Smooth muscle cell (in vitro differentiated cells): ENCODE data around the gene WWTR1. TPM values are rescaled to one million over a fixed set of nuclear protein-coding genes. Genes with fewer than 3 reads are reported as not detected.
A peak's percentile ranks its signal among the peaks of the same experiment; 100 is the strongest.

ENCODE experiments used
- DNase-seq: peaks from one replicate; lab custom pipeline; 2025; ENCODE audit not compliant: unreplicated experiment; lab: John Stamatoyannopoulos, UW
- H2AFZ ChIP-seq: fragments of 200-600 bp; sonication (generic); 2 replicates; pipeline ENCODE4 v1.6.0; 2016; ENCODE audit warnings: antibody characterized with exemption, low read depth, mild to moderate bottlenecking
- H3F3A ChIP-seq: fragments of 200-600 bp; sonication (generic); 2 replicates; pipeline ENCODE4 v1.6.0; 2017; ENCODE audit warnings: antibody characterized with exemption, low read depth
- H3K27ac ChIP-seq: fragments of 200-600 bp; sonication (generic); 2 replicates; pipeline ENCODE4 v1.5.1; 2016; ENCODE audit warnings: low read depth, mild to moderate bottlenecking
- H3K27me3 ChIP-seq: fragments of 200-600 bp; sonication (generic); 2 replicates; pipeline ENCODE4 v1.6.1; 2016; ENCODE audit warnings: low read depth, mild to moderate bottlenecking
- H3K36me3 ChIP-seq: fragments of 200-600 bp; sonication (generic); 2 replicates; pipeline ENCODE4 v1.5.1; 2016; ENCODE audit warnings: low read depth
- H3K4me1 ChIP-seq: fragments of 200-600 bp; sonication (generic); 2 replicates; pipeline ENCODE4 v1.5.1; 2016; ENCODE audit warnings: low read depth
- H3K4me2 ChIP-seq: fragments of 200-600 bp; sonication (generic); 2 replicates; pipeline ENCODE4 v1.6.0; 2016; ENCODE audit warnings: mild to moderate bottlenecking
- H3K4me3 ChIP-seq: fragments of 200-600 bp; sonication (generic); 2 replicates; pipeline ENCODE4 v1.5.1; 2016; ENCODE audit warnings: mild to moderate bottlenecking
- H3K79me2 ChIP-seq: fragments of 200-600 bp; sonication (generic); 2 replicates; pipeline ENCODE4 v1.6.0; 2016; ENCODE audit warnings: low read depth, mild to moderate bottlenecking
- H3K9ac ChIP-seq: fragments of 200-600 bp; sonication (generic); 2 replicates; pipeline ENCODE4 v1.6.0; 2016; ENCODE audit warnings: low read depth
- H3K9me3 ChIP-seq: fragments of 200-600 bp; sonication (generic); replicated peaks from 2 replicates; pipeline ENCODE4 v1.5.1; 2016; ENCODE audit warnings: low read depth
- H4K20me1 ChIP-seq: fragments of 200-600 bp; sonication (generic); 2 replicates; pipeline ENCODE4 v1.6.0; 2016; ENCODE audit warnings: low read depth
- WGBS: methylation state at CpG from one replicate; pipeline ENCODE4 v1.1.7; 2016; ENCODE audit warnings: low lambda C conversion rate; 5-methylcytosine and 5-hydroxymethylcytosine counted together
- polyA plus RNA-seq: library from polyadenylated mRNA; unstranded; fragments of >200 nt; fragmentation: Nextera tagmentation; extraction: Ambion mirVana; gene quantifications from 2 replicates; pipeline ENCODE4 v1.2.1, GENCODE V29; 2016
- total RNA-seq: library from RNA; depleted of rRNA; stranded (reverse); fragments of >200 nt; gene quantifications from 2 replicates; pipeline ENCODE4 v1.2.3, GENCODE V29; 2014
- TF ChIP-seq, protein P1 (sequence below): fragments of 200-600 bp; sonication (generic); IDR thresholded peaks from 2 replicates; pipeline ENCODE4 v1.5.1; 2017; ENCODE audit warnings: borderline replicate concordance, mild to moderate bottlenecking, antibody characterized with exemption; ENCODE audit not compliant: insufficient read depth, poor library complexity, severe bottlenecking

WWTR1 gene
- total and polyA plus RNA-seq, 2 experiments from 2014 or later: 38.4 to 55.6 TPM

DNA sequence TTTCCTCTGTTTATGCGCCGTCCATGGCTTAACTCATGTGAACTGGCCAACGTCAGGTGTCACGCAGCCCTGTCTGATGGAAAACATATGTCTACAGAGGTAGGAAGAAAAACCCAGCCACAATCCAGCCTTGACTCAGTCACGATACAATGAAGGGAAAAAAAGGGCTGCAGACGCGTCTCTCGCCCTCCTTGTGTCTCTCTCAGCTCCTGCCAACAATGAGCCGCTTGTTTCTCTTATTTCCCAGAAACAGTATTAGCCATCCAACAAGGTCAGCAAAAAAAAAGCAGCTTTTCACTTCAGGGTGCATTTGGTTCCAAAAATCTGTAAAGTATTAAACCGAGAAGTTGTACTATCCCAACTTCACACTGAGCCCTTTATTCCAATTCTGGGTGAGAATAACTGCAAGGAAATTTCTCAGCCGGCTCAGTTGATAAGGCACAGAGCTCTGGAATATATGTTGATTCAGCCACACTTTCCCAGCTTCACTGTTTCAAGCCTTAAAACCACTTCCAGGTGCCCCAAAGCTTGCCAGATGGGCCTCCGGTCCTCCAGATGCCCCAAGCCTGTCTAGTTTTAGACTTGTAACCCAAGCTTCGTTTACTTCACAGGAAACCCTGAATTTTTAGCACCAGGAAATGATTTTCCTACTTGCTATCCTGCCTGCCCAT lies 103.9 kb downstream of the WWTR1 start:
- peak overlapping the region; percentile 56 for H3K9ac ChIP-seq

DNA sequence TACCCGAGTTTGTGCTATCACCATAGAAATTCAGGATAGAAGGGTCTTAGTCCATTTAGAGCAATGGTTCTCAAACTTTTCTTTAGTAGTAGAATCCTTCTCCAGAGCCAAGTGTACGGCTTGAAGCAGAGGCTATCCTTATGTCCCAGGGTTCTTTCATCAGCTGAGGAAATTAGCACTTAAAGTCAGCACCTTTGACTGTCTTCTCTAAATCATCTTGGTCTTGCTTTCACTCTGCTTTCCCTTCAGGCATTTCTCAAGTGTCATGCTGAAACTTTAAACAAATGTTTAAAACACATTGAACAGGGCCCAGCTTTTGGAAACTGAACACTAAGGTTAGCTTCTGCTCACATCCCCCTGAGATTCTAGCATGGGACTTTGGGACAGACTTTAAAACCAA lies 105.1 kb downstream of the WWTR1 start:
- Histone ChIP-seq H3K4me2 (no peak overlapping the region), H3K4me3 (no peak overlapping the region), H3K27ac (peak overlapping the region; percentile 90), H3K79me2 (peaks cover 66% of the 10 kb centered on the region), H3K27me3 (no peaks in the 10 kb centered on the region), H3K9ac (no peak overlapping the region), H3K4me1 (peaks cover 32% of the 10 kb centered on the region), H3K36me3 (no peaks in the 10 kb centered on the region), H2AFZ (no peak overlapping the region), H3K9me3 (no peaks in the 10 kb centered on the region), H4K20me1 (peaks cover 29% of the 10 kb centered on the region), H3F3A (peaks cover 29% of the 10 kb centered on the region)
- 58% methylated on average over 2 of the region's 2 CpGs for whole genome bisulfite sequencing
- TF ChIP-seq, protein P1, sequence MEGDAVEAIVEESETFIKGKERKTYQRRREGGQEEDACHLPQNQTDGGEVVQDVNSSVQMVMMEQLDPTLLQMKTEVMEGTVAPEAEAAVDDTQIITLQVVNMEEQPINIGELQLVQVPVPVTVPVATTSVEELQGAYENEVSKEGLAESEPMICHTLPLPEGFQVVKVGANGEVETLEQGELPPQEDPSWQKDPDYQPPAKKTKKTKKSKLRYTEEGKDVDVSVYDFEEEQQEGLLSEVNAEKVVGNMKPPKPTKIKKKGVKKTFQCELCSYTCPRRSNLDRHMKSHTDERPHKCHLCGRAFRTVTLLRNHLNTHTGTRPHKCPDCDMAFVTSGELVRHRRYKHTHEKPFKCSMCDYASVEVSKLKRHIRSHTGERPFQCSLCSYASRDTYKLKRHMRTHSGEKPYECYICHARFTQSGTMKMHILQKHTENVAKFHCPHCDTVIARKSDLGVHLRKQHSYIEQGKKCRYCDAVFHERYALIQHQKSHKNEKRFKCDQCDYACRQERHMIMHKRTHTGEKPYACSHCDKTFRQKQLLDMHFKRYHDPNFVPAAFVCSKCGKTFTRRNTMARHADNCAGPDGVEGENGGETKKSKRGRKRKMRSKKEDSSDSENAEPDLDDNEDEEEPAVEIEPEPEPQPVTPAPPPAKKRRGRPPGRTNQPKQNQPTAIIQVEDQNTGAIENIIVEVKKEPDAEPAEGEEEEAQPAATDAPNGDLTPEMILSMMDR: no peak
- DNase-seq: no peak

More for the DNA sequence above, 103.9 kb downstream of the WWTR1 start:
- no peaks in the 10 kb centered on the region for H3K36me3 ChIP-seq
- H2AFZ ChIP-seq: no peak overlapping the region
- peaks cover 29% of the 10 kb centered on the region for H3K4me1 ChIP-seq
- H4K20me1 ChIP-seq: peaks cover 27% of the 10 kb centered on the region
- DNase-seq: no peak
- H3K27ac ChIP-seq: peak overlapping the region; percentile 90
- 9% methylated on average over 13 of the region's 13 CpGs for WGBS
- H3F3A ChIP-seq: peaks cover 32% of the 10 kb centered on the region
- H3K9me3 ChIP-seq: no peaks in the 10 kb centered on the region
- peak overlapping the region; percentile 76 for H3K4me2 ChIP-seq
- H3K27me3 ChIP-seq: no peaks in the 10 kb centered on the region
- TF ChIP-seq, protein P1: no peak
- peaks cover 76% of the 10 kb centered on the region for H3K79me2 ChIP-seq
- peak overlapping the region; percentile 8 for H3K4me3 ChIP-seq

DNA sequence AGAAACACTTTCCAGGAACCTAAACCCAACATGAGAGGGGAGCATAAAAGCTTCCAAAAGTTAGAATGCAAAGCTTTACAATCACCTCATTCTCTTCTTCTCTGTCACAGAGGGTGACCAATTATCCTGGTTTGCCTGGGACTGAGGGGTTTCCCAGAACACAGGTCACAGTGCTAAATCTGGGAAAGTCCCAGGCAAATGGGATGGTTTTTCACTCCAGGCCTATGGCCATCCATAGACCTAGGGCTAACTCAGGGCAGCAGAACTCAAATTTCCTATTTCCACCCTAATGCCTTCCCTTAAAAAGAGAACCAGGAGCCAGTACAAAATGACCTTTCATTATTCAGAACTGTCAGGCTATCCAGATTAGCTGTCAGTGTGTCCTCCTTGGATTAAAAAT lies 106.3 kb downstream of the WWTR1 start:
- Histone ChIP-seq H3K27ac (peak overlapping the region; percentile 6), H3K79me2 (peaks cover 65% of the 10 kb centered on the region), H2AFZ (no peak overlapping the region), H3K4me2 (no peak overlapping the region), H3K36me3 (no peaks in the 10 kb centered on the region), H3F3A (peaks cover 29% of the 10 kb centered on the region), H3K4me3 (no peak overlapping the region), H4K20me1 (peaks cover 36% of the 10 kb centered on the region), H3K9me3 (no peaks in the 10 kb centered on the region), H3K9ac (no peak overlapping the region), H3K27me3 (no peaks in the 10 kb centered on the region), H3K4me1 (peaks cover 35% of the 10 kb centered on the region)
- DNase-seq: no peak
- TF ChIP-seq, protein P1: no peak

DNA sequence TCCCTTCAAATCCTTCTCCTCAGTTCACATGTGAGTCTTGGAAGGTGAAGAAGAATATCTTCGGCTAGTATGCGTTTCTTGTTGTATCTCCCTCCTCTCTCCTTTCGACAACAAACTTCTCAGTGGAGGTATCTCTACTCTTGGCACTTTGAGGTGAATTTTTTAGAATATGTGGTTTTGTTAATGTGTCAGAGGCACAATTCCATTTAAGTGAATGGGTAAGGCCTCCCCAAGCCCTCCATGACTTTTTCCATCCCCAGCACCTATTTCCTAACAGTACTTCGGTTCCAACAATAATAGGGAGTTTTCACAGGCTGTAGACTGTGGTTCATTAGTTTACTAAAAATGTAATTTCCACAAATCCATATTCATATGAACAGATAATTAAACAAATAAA lies 109.2 kb downstream of the WWTR1 start:
- H3K9me3 ChIP-seq: no peaks in the 10 kb centered on the region
- TF ChIP-seq, protein P1: no peak
- H3K27ac ChIP-seq: peak overlapping the region; percentile 90
- H4K20me1 ChIP-seq: peaks cover 34% of the 10 kb centered on the region
- peaks cover 9% of the 10 kb centered on the region for H3K4me1 ChIP-seq
- H2AFZ ChIP-seq: no peak overlapping the region
- no peak for DNase-seq
- H3K4me3 ChIP-seq: no peak overlapping the region
- H3K9ac ChIP-seq: peak overlapping the region; percentile 30
- no peaks in the 10 kb centered on the region for H3K36me3 ChIP-seq
- peaks cover 7% of the 10 kb centered on the region for H3F3A ChIP-seq
- no peak overlapping the region for H3K4me2 ChIP-seq
- no peaks in the 10 kb centered on the region for H3K27me3 ChIP-seq
- 93% methylated on average over 4 of the region's 4 CpGs for WGBS
- peaks cover 74% of the 10 kb centered on the region for H3K79me2 ChIP-seq
